ELF-1 (cell line): Measurements from ENCODE around the gene HOXC12.

ENCODE experiments used
- DNase-seq: peaks from one replicate; pipeline ENCODE4 v3.0.0-alpha.2; 2016; ENCODE audit warnings: low read depth, low spot score

The HOXC12 gene

GRCh38 chr12:53972152-53972702 lies 17.5 kb downstream of the HOXC12 start:
- no peak for DNase-seq

GRCh38 chr12:53972722-53973235 lies 18.1 kb downstream of the HOXC12 start, which contains the start of gene HOXC11:
Gene HOXC11, plus strand, starts transcription at chr12:53973126. Its CDS starts 116 bp downstream, at chr12:53973242.
- no peak for DNase-seq

- no peak for DNase-seq
Observed at GRCh38 chr12:53973236-53974042, 18.7 kb downstream of the HOXC12 start.

GRCh38 chr12:53974084-53975063 lies 19.7 kb downstream of the HOXC12 start, which contains the start of gene HOTAIR:
Gene HOTAIR, minus strand, starts transcription at chr12:53974954.
- DNase-seq, result no peak

GRCh38 chr12:53975064-53975471 lies 20.4 kb downstream of the HOXC12 start:
- no peak for DNase-seq

GRCh38 chr12:53975479-53976152 lies 20.9 kb downstream of the HOXC12 start:
- DNase-seq, result no peak

GRCh38 chr12:53976172-53976822 lies 21.6 kb downstream of the HOXC12 start:
- no peak for DNase-seq

GRCh38 chr12:53976823-53977595 lies 22.3 kb downstream of the HOXC12 start:
- no peak for DNase-seq

GRCh38 chr12:53977596-53978445 lies 23.1 kb downstream of the HOXC12 start:
- DNase-seq, result no peak

- DNase-seq, result no peak
Observed at GRCh38 chr12:53978477-53979356, 24.0 kb downstream of the HOXC12 start.

- DNase-seq, result no peak
Observed at GRCh38 chr12:53980104-53980801, 25.6 kb downstream of the HOXC12 start.

GRCh38 chr12:53980802-53981496 lies 26.2 kb downstream of the HOXC12 start:
- DNase-seq, result no peak

GRCh38 chr12:53981634-53982565 lies 27.2 kb downstream of the HOXC12 start:
- no peak for DNase-seq

- no peak for DNase-seq
Observed at GRCh38 chr12:53982648-53983567, 28.2 kb downstream of the HOXC12 start.
